NCI-H2196 treated with DMSO at 0.1 percent for 48 hours (cell line): ENCODE results near the gene MEI4.
"Not testable (repeated sequence)": the region's sequence is repeated elsewhere in the genome, so short reads cannot be mapped to it uniquely, and the experiment has no call there.

Experiments
- DNase-seq: peaks from one replicate; lab custom pipeline; 2025; ENCODE audit not compliant: unreplicated experiment; lab: John Stamatoyannopoulos, UW

Gene MEI4

DNA sequence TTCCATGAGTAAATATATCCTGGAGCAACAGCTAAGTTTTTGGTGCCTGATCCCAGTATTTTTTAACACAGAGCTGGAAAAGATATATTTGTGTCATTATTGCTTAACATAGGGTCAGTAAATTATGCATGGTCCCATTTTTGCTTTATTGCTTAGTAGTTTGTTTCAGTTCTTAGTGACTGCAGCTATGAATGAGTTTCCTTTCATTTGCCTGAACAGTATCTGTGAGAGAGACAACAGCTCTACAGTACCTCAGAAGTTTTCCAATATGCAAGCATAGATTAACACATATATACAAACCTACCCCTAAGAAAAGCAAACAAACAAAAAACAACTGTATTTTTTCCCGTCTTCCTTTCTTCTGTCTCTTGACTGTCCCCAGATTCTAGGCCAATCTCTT, 160.3 kb downstream of the MEI4 start:
- no peak for DNase-seq

GRCh38 chr6:77814119-77814518, 161.3 kb downstream of the MEI4 start:
- no peak for DNase-seq

- no peak for DNase-seq
These were observed 162.7 kb downstream of the MEI4 start for GRCh38 chr6:77815531-77815930.

DNA sequence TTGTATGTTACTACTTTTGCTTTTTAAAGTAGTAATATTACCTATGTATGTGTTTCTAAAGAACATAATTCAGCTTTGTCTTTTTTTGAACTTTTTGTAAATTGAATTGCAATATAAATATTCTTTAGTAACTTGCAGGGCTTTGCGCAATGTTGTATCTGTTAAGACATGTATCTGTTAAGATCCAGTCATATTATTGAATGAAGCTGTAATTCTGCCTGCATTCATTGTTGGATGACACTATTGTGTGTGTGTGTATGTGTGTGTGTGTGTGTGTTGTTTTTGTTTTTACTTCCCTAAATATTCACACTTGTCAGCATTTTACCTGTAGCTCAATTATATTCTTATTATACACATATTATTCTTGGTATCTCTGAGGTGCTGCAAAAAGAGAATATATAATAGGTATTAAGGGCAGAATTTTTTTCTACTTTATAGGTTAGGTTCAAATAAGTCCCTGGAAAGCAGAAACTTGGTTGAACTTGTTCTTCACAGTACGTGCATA, 164.0 kb downstream of the MEI4 start:
- no peak for DNase-seq

DNA sequence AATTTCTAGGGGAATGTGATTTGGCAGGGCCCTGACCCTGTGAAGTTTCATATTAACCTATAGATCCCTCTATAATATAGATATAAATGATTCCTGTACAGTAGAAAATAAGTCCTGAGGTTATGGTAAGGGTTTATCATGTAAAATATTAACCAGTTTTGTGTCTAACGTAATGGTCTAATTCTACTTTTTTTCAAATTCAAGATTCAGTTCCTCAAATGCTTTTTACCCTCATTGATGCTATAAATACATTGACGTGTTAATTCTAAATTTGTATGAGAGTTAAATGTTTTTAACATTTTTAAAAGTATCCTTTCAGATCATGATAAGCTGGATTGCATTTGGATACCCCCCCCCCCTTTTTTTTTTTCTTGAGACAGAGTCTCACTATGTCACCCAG, 169.4 kb downstream of the MEI4 start:
- DNase-seq = no peak

DNA sequence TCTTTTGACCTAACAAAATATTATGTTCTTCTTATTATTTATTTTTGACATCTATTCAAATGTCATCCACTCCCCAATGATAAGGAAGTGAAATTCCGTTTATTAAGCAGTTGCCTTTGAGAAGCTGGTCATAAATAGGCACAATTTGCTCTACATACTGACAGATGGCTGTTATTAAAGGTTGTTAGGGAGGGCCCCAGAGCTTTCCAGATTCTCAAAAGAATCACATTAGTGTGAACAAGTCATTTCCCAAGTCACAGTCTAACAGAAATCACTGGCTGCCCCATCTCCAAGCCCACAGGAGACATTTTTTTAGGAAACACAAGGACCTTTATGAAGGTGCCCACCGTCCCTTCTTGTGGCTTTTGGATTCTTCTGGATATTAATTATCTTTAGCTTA, 172.4 kb downstream of the MEI4 start:
- no peak for DNase-seq

DNA sequence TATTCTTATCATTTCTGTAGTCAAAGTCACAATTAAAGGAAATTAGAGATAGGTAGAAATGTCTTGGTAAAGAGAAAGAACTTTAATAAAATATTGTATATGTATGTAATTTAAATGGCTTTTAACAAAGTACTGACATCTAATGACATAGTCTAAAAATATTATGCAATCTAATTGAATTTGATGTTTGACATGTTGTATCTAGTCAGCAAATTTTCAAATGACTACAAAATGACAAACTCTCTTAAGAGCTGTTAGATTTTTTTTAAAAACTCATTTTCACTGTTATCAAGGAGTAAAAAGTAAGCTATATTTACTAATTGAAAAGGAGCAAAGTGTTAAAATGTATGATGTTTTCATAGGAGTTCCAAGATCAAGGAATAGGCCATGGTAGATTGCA, 176.9 kb downstream of the MEI4 start:
- DNase-seq = no peak

GRCh38 chr6:77833749-77834148, 180.9 kb downstream of the MEI4 start:
- not testable (repeated sequence) for DNase-seq

- no peak for DNase-seq
These were observed 181.8 kb downstream of the MEI4 start for GRCh38 chr6:77834591-77834996.

- no peak for DNase-seq
These were observed 184.4 kb downstream of the MEI4 start for GRCh38 chr6:77837034-77837784.

- DNase-seq = no peak
These were observed 186.5 kb downstream of the MEI4 start for GRCh38 chr6:77839292-77839691.

DNA sequence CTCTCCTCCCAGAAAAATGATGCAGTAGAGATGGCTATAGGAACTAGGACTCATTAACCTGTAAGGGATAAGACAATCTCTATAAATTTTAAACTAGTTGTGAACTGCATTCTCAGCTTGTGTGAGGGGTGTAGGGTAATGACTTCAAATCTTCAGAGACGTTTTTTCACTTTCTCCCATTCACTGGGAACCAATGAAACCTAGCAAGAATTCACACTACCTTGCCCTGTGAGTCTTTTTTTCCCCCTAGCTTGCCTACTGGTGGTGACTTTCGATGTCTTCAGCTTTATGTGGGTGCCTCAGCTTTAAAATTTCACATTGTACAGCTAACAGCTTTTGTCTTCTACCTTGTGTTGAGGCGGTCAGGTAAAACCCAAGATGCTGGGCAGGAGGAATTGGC, 192.0 kb downstream of the MEI4 start:
- DNase-seq = no peak

DNA sequence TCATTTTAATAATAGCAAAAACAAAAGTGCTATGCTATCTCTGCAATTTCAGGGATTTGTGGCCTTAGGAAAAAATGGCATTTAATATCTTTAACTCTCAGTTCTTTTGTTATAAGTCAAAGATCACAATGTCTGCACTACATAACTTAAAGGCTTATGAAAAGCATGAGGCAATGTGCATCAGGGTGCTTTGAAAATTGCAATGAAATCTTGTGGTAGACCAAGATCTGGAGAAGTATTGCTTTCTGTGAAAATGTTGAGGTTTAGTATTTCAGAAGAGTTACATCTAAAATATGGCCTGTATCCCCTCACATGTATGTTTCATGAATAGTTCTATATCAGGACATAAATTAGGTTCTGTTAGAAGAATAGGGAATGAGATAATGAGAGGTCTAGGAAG, 200.6 kb downstream of the MEI4 start:
- DNase-seq = no peak

GRCh38 chr6:77856391-77856790, 203.6 kb downstream of the MEI4 start:
- DNase-seq = no peak

DNA sequence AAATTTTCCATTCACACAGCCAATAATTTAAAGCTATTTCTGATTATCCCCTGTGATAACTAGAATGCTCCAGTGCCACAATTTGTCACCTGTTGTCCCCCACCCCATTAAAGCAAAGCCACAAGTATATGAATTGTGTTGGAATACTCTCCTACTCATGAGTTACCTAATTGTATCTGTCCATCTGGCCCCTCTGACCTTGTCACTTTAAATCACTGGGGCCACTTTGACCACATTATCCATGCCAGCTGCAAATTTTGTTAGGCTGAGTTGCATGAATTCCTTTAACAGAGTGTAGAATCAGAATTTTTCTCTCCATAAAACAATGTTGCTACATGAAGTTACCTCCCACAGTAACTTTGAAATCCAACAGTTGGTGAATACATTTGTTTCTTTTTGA, 204.6 kb downstream of the MEI4 start:
- no peak for DNase-seq

DNA sequence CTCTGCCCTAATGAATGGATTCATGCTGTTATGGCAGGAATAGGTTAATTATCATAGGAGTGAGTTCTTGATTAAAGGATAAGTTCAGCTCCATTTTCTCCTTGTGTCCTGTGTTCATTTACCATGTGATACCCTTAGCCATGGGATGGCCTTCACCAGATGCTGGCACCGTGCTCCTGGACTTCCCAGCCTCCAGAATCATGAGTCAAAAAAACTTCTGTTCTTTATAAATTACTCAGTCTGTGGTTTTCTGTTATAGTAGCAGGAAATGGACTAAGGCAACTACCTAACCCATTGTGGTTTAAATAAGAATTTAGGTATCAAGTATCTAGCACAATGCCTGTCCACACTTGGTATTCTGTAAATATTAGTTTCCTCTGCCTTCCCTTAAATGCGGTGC, 223.5 kb downstream of the MEI4 start:
- no peak for DNase-seq

GRCh38 chr6:77879527-77879926, 226.7 kb downstream of the MEI4 start:
- no peak for DNase-seq

- no peak for DNase-seq
These were observed 227.7 kb downstream of the MEI4 start for GRCh38 chr6:77880501-77880900.

GRCh38 chr6:77883851-77884250, 231.0 kb downstream of the MEI4 start:
- no peak for DNase-seq

DNA sequence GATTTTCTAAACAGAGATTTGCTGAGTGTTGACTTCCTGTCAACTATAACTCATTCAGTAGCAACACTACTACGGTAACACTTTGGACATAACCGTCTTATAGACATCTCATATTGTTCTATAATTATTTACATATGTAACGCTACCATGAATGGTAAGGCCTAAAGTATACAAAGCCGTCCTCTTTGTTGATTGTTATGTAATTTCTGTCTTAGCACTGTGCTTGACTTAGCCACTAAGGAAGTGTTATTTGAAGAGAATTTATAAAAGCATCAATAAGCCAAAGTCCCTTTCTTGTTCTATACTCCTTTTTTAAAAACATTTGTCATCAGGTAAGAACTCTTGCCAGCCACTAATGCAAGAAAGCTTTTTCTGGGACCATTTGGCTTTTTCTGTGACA, 240.6 kb downstream of the MEI4 start:
- DNase-seq = no peak

DNA sequence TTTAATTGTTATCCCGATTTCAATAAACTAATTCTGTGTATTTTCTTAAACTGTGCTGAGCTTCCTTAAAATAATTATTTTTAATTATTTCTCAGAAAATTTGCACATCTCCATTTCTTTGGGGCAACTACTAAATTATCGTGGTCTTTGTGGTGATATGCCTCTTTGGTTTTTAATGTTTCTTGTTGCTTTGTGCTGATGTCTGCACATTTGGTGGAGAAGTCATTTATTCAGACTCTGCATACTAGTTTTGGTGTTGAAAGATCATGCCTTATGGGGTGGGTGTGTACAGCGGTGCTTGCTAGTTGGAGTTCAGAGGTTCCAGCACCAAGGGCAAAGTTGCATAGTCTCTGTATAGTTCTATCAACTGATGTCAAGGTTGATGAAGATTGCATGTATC, 253.2 kb downstream of the MEI4 start:
- no peak for DNase-seq

GRCh38 chr6:77910826-77911225, 258.0 kb downstream of the MEI4 start:
- no peak for DNase-seq

DNA sequence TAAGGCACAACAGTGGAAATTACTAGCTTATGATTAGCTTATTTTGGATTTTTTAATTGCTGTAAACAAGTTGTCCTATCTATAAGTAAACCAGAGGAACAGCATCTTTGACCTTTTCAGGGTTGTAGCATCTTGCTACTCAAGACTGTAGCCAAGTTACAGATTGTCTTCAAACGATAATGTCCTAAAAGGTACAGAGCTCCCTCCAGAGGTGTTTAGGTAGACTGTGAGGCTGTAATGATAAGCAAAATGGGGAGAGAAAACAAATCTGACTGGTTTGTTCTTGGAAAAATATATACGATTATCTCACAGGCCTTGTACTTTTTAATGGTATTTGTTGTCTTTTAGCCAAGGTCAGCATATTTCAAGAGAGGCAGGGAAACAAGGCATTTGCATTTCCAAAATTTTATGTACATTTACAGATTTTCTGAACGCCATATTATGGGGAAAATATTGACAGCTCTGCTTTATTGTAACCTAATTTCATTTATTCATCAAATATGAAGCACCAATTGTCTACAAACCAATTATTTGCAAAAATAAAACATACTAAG, 273.4 kb downstream of the MEI4 start:
- no peak for DNase-seq
